Right lobe of liver (tissue), 6 donors: Measurements from ENCODE around the gene RPUSD3. TPM values are rescaled to one million over a fixed set of nuclear protein-coding genes. Genes with fewer than 3 reads are reported as not detected.

Experiments
- ATAC-seq, 4 donors: fragments of 200-7000 bp; cut with Tn5 transposase; one replicate each; pipeline ENCODE4 v1.9.1; 2020; ENCODE audit warnings: mild to moderate bottlenecking in 4 of 4, moderate library complexity in 4 of 4
- DNase-seq, 3 donors: peaks; one replicate each; pipeline ENCODE4 v3.0.0-alpha.2; 2020
- H3K27ac ChIP-seq, 3 donors: fragments of 200-600 bp; one replicate each; pipeline ENCODE4 v1.8.0; 2022
- H3K27me3 ChIP-seq, 2 donors: fragments of 200-600 bp; one replicate each; pipeline ENCODE4 v1.8.0; 2022
- H3K36me3 ChIP-seq, 4 donors: fragments of 200-600 bp; sonication (generic) in 1 of 4; one replicate each; pipeline versions ENCODE4 v1.5.1 to v1.8.0; 2017 to 2022; ENCODE audit warnings: control low read depth in 1 of 4
- H3K4me1 ChIP-seq, 4 donors: fragments of 200-600 bp; sonication (generic) in 1 of 4; one replicate each; pipeline versions ENCODE4 v1.5.1 to v1.8.0; 2017 to 2022; ENCODE audit warnings: control low read depth in 1 of 4
- H3K4me3 ChIP-seq, 3 donors: fragments of 200-600 bp; one replicate each; pipeline ENCODE4 v1.8.0; 2022
- H3K9me3 ChIP-seq, 4 donors: fragments of 200-600 bp; sonication (generic) in 1 of 4; one replicate each; pipeline versions ENCODE4 v1.5.1 to v1.8.0; 2017 to 2022; ENCODE audit warnings: control low read depth in 1 of 4
- POLR2A ChIP-seq: fragments of 450-650 bp; IDR thresholded peaks from one replicate; pipeline ENCODE4 v1.6.1; 2017; ENCODE audit warnings: antibody characterized with exemption, mild to moderate bottlenecking
- WGBS: methylation state at CpG from one replicate; pipeline ENCODE4 v1.1.6; 2018; ENCODE audit warnings: low coverage, low lambda C conversion rate; ENCODE audit not compliant: insufficient coverage; ENCODE audit errors: missing lambda C conversion rate; 5-methylcytosine and 5-hydroxymethylcytosine counted together
- intact Hi-C, 2 donors: fragments of 100-400 bp; cut with DNase I; formaldehyde crosslinking; loops; one replicate each; pipeline versions ENCODE4 v1.11.2 to v1.14.1; 2022
- total RNA-seq, 6 experiments: library from RNA; depleted of rRNA in 2 of 6; stranded (reverse); fragments of >200 nt in 2 of 6; fragmentation: NEBNext Ultra II Directional in 3 of 6; extraction: Animal tissue kit (Norgen Biotek cat#: 25700) in 3 of 6; gene quantifications; one replicate each; pipeline versions ENCODE4 v1.1.0 to v1.2.4, GENCODE V29; 2016 to 2023
- TF ChIP-seq, protein P1 (sequence below), 4 donors: fragments of 200-600 bp in 3 of 4; fragments of 450-650 bp in 1 of 4; IDR thresholded peaks; one replicate each; pipeline versions ENCODE4 v1.5.1 to v1.8.0; 2016 to 2022; ENCODE audit warnings: antibody characterized with exemption in 4 of 4, mild to moderate bottlenecking in 2 of 4
- donor health status: DM: no; HTN: yes; CAD: no.
- donor health status: DM: no; HTN: no; CAD: no.
- donor health status: DM: no; HTN: no; CAD: no.
- donor health status: DM: no; HTN: yes; CAD: no.
- donor health status: DM: no; HTN: yes; CAD: no.

Gene RPUSD3
- total RNA-seq, 6 experiments from 2014 or later, result 15.8 to 34.6 (median 22.4) TPM

DNA sequence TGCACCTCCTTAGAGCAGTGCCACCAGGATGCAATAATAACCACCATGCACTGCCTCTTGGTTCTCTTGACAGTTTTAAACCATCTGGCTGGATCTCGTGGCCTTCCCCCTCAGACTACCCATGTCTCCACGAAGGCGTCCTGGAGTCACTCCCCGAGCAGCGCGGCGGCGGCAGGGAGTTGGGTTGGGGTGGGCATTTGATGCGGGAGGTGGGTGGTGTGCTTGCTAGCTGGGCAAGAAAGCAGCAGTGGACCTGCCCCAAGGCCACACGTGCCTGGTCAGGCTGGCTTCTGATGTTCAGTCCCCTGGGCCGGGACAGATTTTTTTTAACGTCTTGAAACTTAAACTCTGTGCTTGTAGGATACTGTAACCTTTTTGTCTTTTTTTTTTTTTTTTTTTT lies 37.7 kb downstream of the RPUSD3 start:
- Histone ChIP-seq H3K4me3 (no peak overlapping the region), H3K4me1 (no peaks in the 10 kb centered on the region), H3K36me3 (peaks cover 6 to 55% (median 32%) of the 10 kb centered on the region in 4 donors), H3K9me3 (no peaks in the 10 kb centered on the region), H3K27ac (no peak overlapping the region), H3K27me3 (no peaks in the 10 kb centered on the region)
- no peak for DNase-seq
- WGBS, result 83% methylated on average over 3 of the region's 12 CpGs
- ATAC-seq, result no peak
- TF ChIP-seq, protein P1, sequence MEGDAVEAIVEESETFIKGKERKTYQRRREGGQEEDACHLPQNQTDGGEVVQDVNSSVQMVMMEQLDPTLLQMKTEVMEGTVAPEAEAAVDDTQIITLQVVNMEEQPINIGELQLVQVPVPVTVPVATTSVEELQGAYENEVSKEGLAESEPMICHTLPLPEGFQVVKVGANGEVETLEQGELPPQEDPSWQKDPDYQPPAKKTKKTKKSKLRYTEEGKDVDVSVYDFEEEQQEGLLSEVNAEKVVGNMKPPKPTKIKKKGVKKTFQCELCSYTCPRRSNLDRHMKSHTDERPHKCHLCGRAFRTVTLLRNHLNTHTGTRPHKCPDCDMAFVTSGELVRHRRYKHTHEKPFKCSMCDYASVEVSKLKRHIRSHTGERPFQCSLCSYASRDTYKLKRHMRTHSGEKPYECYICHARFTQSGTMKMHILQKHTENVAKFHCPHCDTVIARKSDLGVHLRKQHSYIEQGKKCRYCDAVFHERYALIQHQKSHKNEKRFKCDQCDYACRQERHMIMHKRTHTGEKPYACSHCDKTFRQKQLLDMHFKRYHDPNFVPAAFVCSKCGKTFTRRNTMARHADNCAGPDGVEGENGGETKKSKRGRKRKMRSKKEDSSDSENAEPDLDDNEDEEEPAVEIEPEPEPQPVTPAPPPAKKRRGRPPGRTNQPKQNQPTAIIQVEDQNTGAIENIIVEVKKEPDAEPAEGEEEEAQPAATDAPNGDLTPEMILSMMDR (IDR thresholded peaks at IDR 0.05), result no peak
- TF ChIP-seq POLR2A, result no peak
- intact Hi-C loops, result no loop called here

DNA sequence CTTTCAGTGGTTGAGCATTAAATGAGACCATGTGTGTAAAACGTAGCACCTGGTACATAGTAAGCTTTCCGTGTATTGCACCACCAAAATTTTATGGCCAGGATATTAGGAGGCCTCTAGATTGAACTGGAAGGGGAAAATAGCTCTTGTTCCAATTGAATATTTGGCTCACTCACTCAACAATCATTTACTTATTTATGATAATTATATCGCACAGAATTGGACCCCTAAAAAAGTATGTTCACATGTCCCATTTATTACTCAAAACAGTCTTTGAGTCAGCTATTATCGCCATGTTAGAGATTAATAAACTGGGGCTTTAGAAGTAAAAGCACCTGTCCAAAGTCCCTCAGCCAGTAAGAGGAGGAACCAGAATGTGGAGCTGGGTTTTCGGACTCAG lies 38.8 kb downstream of the RPUSD3 start:
- DNase-seq (no peak), ATAC-seq (no peak)
- WGBS, result 85% methylated on average over 5 of the region's 5 CpGs
- no peaks in the 10 kb centered on the region for H3K9me3 ChIP-seq
- no peaks in the 10 kb centered on the region for H3K27me3 ChIP-seq
- TF ChIP-seq, protein P1 (IDR thresholded peaks at IDR 0.05), result no peak
- TF ChIP-seq POLR2A, result no peak
- no peak overlapping the region for H3K27ac ChIP-seq
- H3K4me1 ChIP-seq, result no peaks in the 10 kb centered on the region
- no peak overlapping the region for H3K4me3 ChIP-seq
- intact Hi-C loops, result no loop called here
- peaks cover 14 to 67% (median 39%) of the 10 kb centered on the region in 4 donors for H3K36me3 ChIP-seq

DNA sequence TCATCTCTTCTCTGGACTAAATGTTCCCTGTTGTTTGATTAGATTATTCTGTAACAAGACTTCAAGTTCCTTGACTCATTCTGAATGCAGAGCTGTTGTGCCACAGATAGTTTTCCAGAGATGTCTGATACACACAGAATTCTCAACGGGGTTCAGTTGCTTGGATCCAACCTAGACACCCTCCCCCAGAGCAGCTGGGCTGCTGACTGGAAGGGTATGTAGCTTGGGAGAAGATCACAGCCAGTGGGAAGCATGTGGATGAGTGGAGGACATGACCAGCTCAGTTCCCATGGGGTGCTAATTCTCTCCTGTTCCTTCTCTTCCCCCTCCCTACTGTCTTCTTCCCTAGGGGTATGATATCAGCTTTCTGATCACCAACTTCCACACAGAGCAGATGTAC lies 40.3 kb downstream of the RPUSD3 start:
- ATAC-seq (no peak), DNase-seq (no peak)
- intact Hi-C loops, result no loop called here
- H3K27me3 ChIP-seq, result no peaks in the 10 kb centered on the region
- WGBS, result 100% methylated on average over 1 of the region's 1 CpG
- H3K4me1 ChIP-seq, result no peaks in the 10 kb centered on the region
- H3K4me3 ChIP-seq, result no peak overlapping the region
- no peak for TF ChIP-seq POLR2A
- TF ChIP-seq, protein P1 (IDR thresholded peaks at IDR 0.05), result no peak
- peaks cover 17 to 82% (median 52%) of the 10 kb centered on the region in 4 donors for H3K36me3 ChIP-seq
- H3K9me3 ChIP-seq, result no peaks in the 10 kb centered on the region
- no peak overlapping the region for H3K27ac ChIP-seq

DNA sequence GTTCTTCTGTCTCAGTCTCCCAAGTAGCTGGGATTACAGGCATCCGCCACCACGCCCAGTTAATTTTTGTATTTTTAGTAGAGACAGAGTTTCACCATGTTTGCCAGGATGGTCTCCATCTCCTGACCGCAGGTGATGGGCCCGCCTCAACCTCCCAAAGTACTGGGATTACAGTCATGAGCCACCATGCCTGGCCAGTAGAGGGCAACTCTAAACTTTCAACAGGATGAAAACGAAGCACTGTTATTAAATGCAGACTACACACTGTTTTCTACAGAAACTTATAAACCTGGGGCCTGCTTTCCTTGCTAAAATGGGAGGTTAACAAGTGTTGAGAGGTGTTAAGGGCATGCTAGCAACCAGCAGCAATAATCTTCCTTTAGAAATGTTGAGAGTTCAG lies 43.3 kb downstream of the RPUSD3 start:
- no peak for ATAC-seq
- Histone ChIP-seq H3K4me1 (no peaks in the 10 kb centered on the region), H3K4me3 (no peak overlapping the region), H3K9me3 (no peaks in the 10 kb centered on the region), H3K27me3 (no peaks in the 10 kb centered on the region), H3K27ac (no peak overlapping the region), H3K36me3 (peaks cover 17 to 80% (median 58%) of the 10 kb centered on the region in 4 donors)
- no peak for DNase-seq
- WGBS, result 83% methylated on average over 5 of the region's 5 CpGs
- intact Hi-C loops, result no loop called here
- no peak for TF ChIP-seq POLR2A
- TF ChIP-seq, protein P1 (IDR thresholded peaks at IDR 0.05), result peak in 2 of 4 donors; percentile 20 to 23
